ENCODE measurements around the gene USP44. TPM values are rescaled to one million over a fixed set of nuclear protein-coding genes. Genes with fewer than 3 reads are reported as not detected.

USP44 gene
- total RNA-seq, 1 experiment from 2014 or later = not detected

- ATAC-seq (no peak), DNase-seq (no peak)
- Histone ChIP-seq H3K9me3 (ENCODE audit: low read length) (no peaks in the 10 kb centered on the region), H3K4me1 (ENCODE audit: insufficient read depth, low read length) (no peaks in the 10 kb centered on the region), H3K4me2 (ENCODE audit: low read length) (no peak overlapping the region), H3K27ac (ENCODE audit: low read length) (no peak overlapping the region), H3K27me3 (ENCODE audit: low read length) (no peaks in the 10 kb centered on the region), H2AFZ (ENCODE audit: low read length) (no peak overlapping the region), H3K9me2 (replicated peaks; ENCODE audit: low read length) (no peaks in the 10 kb centered on the region), H3K4me3 (ENCODE audit: low read length) (no peak overlapping the region), H3F3A (ENCODE audit: low read length, unreplicated experiment) (no peaks in the 10 kb centered on the region), H3K79me2 (ENCODE audit: low read length) (no peaks in the 10 kb centered on the region), H3K36me3 (ENCODE audit: low read depth, low read length) (no peaks in the 10 kb centered on the region), H4K20me1 (ENCODE audit: low read length) (no peaks in the 10 kb centered on the region), H3K9ac (ENCODE audit: low read length) (no peak overlapping the region)
- POLR2A ChIA-PET (ENCODE audit: unreplicated experiment) = no interaction called here
- no TSS peak for BruUV-seq (replicated peaks)
- CTCF ChIA-PET = interaction anchor here (0.6 kb wide), 2 partner anchors 14 to 44 kb away, joined by 3 to 16 read pairs; no protein-coding TSS in a partner anchor
- no peak for TF ChIP-seq EZH2 (IDR thresholded peaks at IDR 0.05; ENCODE audit: low read length, unreplicated experiment)
- no peak for TF ChIP-seq CTCF (conservative IDR thresholded peaks at IDR 0.05; ENCODE audit: low read depth, low read length)
- no peak for TF ChIP-seq EZH2phosphoT487 (IDR thresholded peaks at IDR 0.05; ENCODE audit: borderline replicate concordance, low read length)
- intact Hi-C loops (cut with micrococcal nuclease) = no loop called here
Observed at GRCh38 chr12:95577820-95578219, 26.5 kb upstream of the USP44 start.

GRCh38 chr12:95574799-95575452, 23.6 kb upstream of the USP44 start:
- H3K79me2 ChIP-seq (ENCODE audit: low read length) = no peaks in the 10 kb centered on the region
- no peaks in the 10 kb centered on the region for H3K4me1 ChIP-seq (ENCODE audit: insufficient read depth, low read length)
- CTCF ChIA-PET = interaction anchor here (0.6 to 1.1 kb wide), 8 partner anchors 13 to 1014 kb away, joined by 3 to 14 read pairs (median 4); no protein-coding TSS in a partner anchor
- DNase-seq (peak; percentile 82), ATAC-seq (peak; percentile 86)
- H3F3A ChIP-seq (ENCODE audit: low read length, unreplicated experiment) = no peaks in the 10 kb centered on the region
- H3K4me3 ChIP-seq (ENCODE audit: low read length) = no peak overlapping the region
- H3K9ac ChIP-seq (ENCODE audit: low read length) = no peak overlapping the region
- no peaks in the 10 kb centered on the region for H3K9me2 ChIP-seq (replicated peaks; ENCODE audit: low read length)
- no peak overlapping the region for H3K27ac ChIP-seq (ENCODE audit: low read length)
- H3K27me3 ChIP-seq (ENCODE audit: low read length) = no peaks in the 10 kb centered on the region
- H2AFZ ChIP-seq (ENCODE audit: low read length) = peak overlapping the region; percentile 58
- no TSS peak for BruUV-seq (replicated peaks)
- H3K4me2 ChIP-seq (ENCODE audit: low read length) = no peak overlapping the region
- TF ChIP-seq EZH2phosphoT487 (IDR thresholded peaks at IDR 0.05; ENCODE audit: borderline replicate concordance, low read length) (no peak), EZH2 (IDR thresholded peaks at IDR 0.05; ENCODE audit: low read length, unreplicated experiment) (no peak), CTCF (conservative IDR thresholded peaks at IDR 0.05; ENCODE audit: low read depth, low read length) (peak; percentile 82)
- no peaks in the 10 kb centered on the region for H3K36me3 ChIP-seq (ENCODE audit: low read depth, low read length)
- H4K20me1 ChIP-seq (ENCODE audit: low read length) = no peaks in the 10 kb centered on the region
- intact Hi-C loops (cut with micrococcal nuclease) = no loop called here
- POLR2A ChIA-PET (ENCODE audit: unreplicated experiment) = no interaction called here
- H3K9me3 ChIP-seq (ENCODE audit: low read length) = no peaks in the 10 kb centered on the region

GRCh38 chr12:95573951-95574576, 22.8 kb upstream of the USP44 start:
- no peaks in the 10 kb centered on the region for H3K9me2 ChIP-seq (replicated peaks; ENCODE audit: low read length)
- H3K79me2 ChIP-seq (ENCODE audit: low read length) = no peaks in the 10 kb centered on the region
- no peaks in the 10 kb centered on the region for H3K36me3 ChIP-seq (ENCODE audit: low read depth, low read length)
- H3K27me3 ChIP-seq (ENCODE audit: low read length) = no peaks in the 10 kb centered on the region
- no peak for DNase-seq
- H3F3A ChIP-seq (ENCODE audit: low read length, unreplicated experiment) = no peaks in the 10 kb centered on the region
- TF ChIP-seq CTCF (conservative IDR thresholded peaks at IDR 0.05; ENCODE audit: low read depth, low read length) = no peak
- TF ChIP-seq EZH2phosphoT487 (IDR thresholded peaks at IDR 0.05; ENCODE audit: borderline replicate concordance, low read length) = no peak
- TF ChIP-seq EZH2 (IDR thresholded peaks at IDR 0.05; ENCODE audit: low read length, unreplicated experiment) = no peak
- no peak overlapping the region for H3K9ac ChIP-seq (ENCODE audit: low read length)
- no TSS peak for BruUV-seq (replicated peaks)
- H3K4me2 ChIP-seq (ENCODE audit: low read length) = no peak overlapping the region
- no peaks in the 10 kb centered on the region for H3K9me3 ChIP-seq (ENCODE audit: low read length)
- no peak overlapping the region for H3K4me3 ChIP-seq (ENCODE audit: low read length)
- ChIA-PET CTCF (interaction anchor here (0.6 to 1.1 kb wide), 5 partner anchors 12 to 68 kb away, joined by 3 to 14 read pairs (median 5); no protein-coding TSS in a partner anchor), POLR2A (ENCODE audit: unreplicated experiment) (no interaction called here)
- intact Hi-C loops (cut with micrococcal nuclease) = no loop called here
- no peak for ATAC-seq
- H2AFZ ChIP-seq (ENCODE audit: low read length) = peak overlapping the region; percentile 58
- no peaks in the 10 kb centered on the region for H3K4me1 ChIP-seq (ENCODE audit: insufficient read depth, low read length)
- H3K27ac ChIP-seq (ENCODE audit: low read length) = no peak overlapping the region
- no peaks in the 10 kb centered on the region for H4K20me1 ChIP-seq (ENCODE audit: low read length)

Measured in PC-3 (cell line).